ENCODE measurements around the gene POLD1.
A peak's percentile ranks its signal among the peaks of the same experiment; 100 is the strongest.

DNA sequence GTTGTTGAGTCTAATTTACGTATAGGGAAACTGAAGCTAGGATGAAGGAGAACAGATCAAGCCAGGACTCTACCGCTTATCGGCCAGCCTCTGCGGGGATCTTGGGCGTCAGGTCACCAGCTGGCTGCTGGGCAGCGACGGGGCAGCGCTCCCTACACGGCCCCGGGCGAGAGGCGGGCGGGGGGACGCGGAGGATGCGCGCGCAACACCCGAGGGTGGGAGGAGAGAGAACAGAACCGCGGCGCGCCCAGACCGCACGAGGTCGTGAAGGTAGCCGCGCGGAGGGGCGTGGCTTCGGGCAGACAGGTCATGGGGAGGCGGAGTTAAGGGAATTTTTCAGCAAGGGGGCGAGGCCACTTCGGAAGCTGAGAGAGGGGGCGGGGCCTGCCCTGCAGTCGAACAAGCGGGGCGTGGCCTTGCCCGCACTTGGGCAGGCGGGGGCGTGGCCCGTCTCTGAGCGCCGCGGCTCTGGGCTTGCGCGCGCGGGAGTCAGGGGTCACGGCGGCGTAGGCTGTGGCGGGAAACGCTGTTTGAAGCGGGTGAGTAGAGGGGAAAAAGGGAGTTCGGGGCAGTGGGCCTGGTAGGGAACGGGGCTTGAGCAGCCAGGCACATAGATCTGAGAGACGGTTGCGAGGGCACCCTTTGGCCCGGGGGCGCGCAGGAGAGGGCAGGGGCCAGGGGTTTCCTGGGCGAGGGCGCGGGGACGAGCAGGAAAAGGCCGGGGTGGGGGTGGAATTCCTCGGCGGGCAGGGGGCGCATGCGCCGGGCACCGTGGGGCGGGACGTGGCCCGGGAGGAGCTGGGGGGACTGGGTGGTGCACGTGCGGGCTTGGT, at the start of gene POLD1:
- TF ChIP-seq POLR2AphosphoS5 (IDR thresholded peaks at IDR 0.05; ENCODE audit: insufficient read depth, low read depth, low read length) (peak; percentile 30), EZH2 (IDR thresholded peaks at IDR 0.05; ENCODE audit: borderline replicate concordance, low read depth, low read length, severe bottlenecking) (no peak), MAX (IDR thresholded peaks at IDR 0.05; ENCODE audit: insufficient read depth, insufficient read length) (peak; percentile 61), POLR2A (IDR thresholded peaks at IDR 0.05; ENCODE audit: low read depth, low read length) (peak; percentile 79), MYC (IDR thresholded peaks at IDR 0.05; ENCODE audit: low read depth, low read length) (peak; percentile 30), JUN (IDR thresholded peaks at IDR 0.05; ENCODE audit: borderline replicate concordance, insufficient read depth, insufficient read length, low read depth) (no peak)
- TF ChIP-seq, protein P1, sequence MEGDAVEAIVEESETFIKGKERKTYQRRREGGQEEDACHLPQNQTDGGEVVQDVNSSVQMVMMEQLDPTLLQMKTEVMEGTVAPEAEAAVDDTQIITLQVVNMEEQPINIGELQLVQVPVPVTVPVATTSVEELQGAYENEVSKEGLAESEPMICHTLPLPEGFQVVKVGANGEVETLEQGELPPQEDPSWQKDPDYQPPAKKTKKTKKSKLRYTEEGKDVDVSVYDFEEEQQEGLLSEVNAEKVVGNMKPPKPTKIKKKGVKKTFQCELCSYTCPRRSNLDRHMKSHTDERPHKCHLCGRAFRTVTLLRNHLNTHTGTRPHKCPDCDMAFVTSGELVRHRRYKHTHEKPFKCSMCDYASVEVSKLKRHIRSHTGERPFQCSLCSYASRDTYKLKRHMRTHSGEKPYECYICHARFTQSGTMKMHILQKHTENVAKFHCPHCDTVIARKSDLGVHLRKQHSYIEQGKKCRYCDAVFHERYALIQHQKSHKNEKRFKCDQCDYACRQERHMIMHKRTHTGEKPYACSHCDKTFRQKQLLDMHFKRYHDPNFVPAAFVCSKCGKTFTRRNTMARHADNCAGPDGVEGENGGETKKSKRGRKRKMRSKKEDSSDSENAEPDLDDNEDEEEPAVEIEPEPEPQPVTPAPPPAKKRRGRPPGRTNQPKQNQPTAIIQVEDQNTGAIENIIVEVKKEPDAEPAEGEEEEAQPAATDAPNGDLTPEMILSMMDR (IDR thresholded peaks at IDR 0.05; ENCODE audit: extremely low read depth in 1 of 2, insufficient read depth in 1 of 2, low read depth in 1 of 2, low read length in 2 of 2) = no peak
